ENCODE results near the gene MAP4K2.
"Not testable (repeated sequence)": the region's sequence is repeated elsewhere in the genome, so short reads cannot be mapped to it uniquely, and the experiment has no call there.

Gene MAP4K2

GRCh38 chr11:64803158-64803845 is at the start of gene MAP4K2:
MAP4K2 (minus strand) TSS chr11:64803214; CDS start chr11:64803149, 65 bp downstream.
- peak; percentile 86 to 89 for DNase-seq

GRCh38 chr11:64851831-64852351 is 48.9 kb upstream of the MAP4K2 start:
- no peak for DNase-seq

GRCh38 chr11:64850979-64851567 is 48.1 kb upstream of the MAP4K2 start:
- DNase-seq, result peak; percentile 44 to 45

- no peak for DNase-seq
Observed at GRCh38 chr11:64849598-64850356, 46.8 kb upstream of the MAP4K2 start.

GRCh38 chr11:64848826-64849597 is 46.0 kb upstream of the MAP4K2 start:
- no peak for DNase-seq

GRCh38 chr11:64848214-64848825 is 45.3 kb upstream of the MAP4K2 start:
- DNase-seq, result no peak

GRCh38 chr11:64846998-64847666 is 44.1 kb upstream of the MAP4K2 start:
- peak; percentile 85 to 94 for DNase-seq

- not testable (repeated sequence) for DNase-seq
Observed at GRCh38 chr11:64845776-64846129, 42.7 kb upstream of the MAP4K2 start.

GRCh38 chr11:64845129-64845775 is 42.2 kb upstream of the MAP4K2 start:
- no peak for DNase-seq

- DNase-seq, result peak; percentile 50 to 59
Observed at GRCh38 chr11:64844330-64845128, 41.5 kb upstream of the MAP4K2 start, which contains the start of gene CDC42BPG. CDC42BPG (minus strand) TSS chr11:64844653; CDS start chr11:64844569, 84 bp downstream.

- no peak for DNase-seq
Observed at GRCh38 chr11:64843686-64844329, 40.8 kb upstream of the MAP4K2 start.

- no peak for DNase-seq
Observed at GRCh38 chr11:64842851-64843685, 40.1 kb upstream of the MAP4K2 start.

GRCh38 chr11:64842366-64842759 is 39.3 kb upstream of the MAP4K2 start:
- DNase-seq, result no peak

GRCh38 chr11:64841592-64842365 is 38.8 kb upstream of the MAP4K2 start:
- no peak for DNase-seq

GRCh38 chr11:64839887-64840782 is 37.1 kb upstream of the MAP4K2 start:
- no peak for DNase-seq

- no peak for DNase-seq
Observed at GRCh38 chr11:64839335-64839734, 36.3 kb upstream of the MAP4K2 start.
